ENCODE measurements around the gene TESK1.
"Not testable (repeated sequence)": the region's sequence is repeated elsewhere in the genome, so short reads cannot be mapped to it uniquely, and the experiment has no call there.

TESK1 gene

GRCh38 chr9:35604578-35605350 is at the start of gene TESK1:
Gene TESK1 (plus strand): TSS chr9:35605262. CDS start chr9:35605620, 358 bp downstream.
- DNase-seq = peak; percentile 92

- no peak for DNase-seq
These were observed 49.2 kb upstream of the TESK1 start for GRCh38 chr9:35555881-35556280.

GRCh38 chr9:35556776-35557175 is 48.3 kb upstream of the TESK1 start:
- no peak for DNase-seq

- DNase-seq = no peak
These were observed 47.7 kb upstream of the TESK1 start for GRCh38 chr9:35557320-35557719.

GRCh38 chr9:35558185-35558584 is 46.9 kb upstream of the TESK1 start:
- DNase-seq = no peak

- DNase-seq = no peak
These were observed 45.1 kb upstream of the TESK1 start for GRCh38 chr9:35559792-35560530.

- no peak for DNase-seq
These were observed 44.3 kb upstream of the TESK1 start for GRCh38 chr9:35560625-35561337.

GRCh38 chr9:35561468-35562261 is 43.4 kb upstream of the TESK1 start:
- no peak for DNase-seq

- DNase-seq = no peak
These were observed 41.9 kb upstream of the TESK1 start for GRCh38 chr9:35562895-35563780.

GRCh38 chr9:35563791-35564197 is 41.3 kb upstream of the TESK1 start:
- no peak for DNase-seq

- DNase-seq = no peak
These were observed 40.4 kb upstream of the TESK1 start for GRCh38 chr9:35564658-35565061.

GRCh38 chr9:35566417-35566816 is 38.6 kb upstream of the TESK1 start:
- no peak for DNase-seq

GRCh38 chr9:35568196-35568595 is 36.9 kb upstream of the TESK1 start:
- DNase-seq = no peak

GRCh38 chr9:35569206-35569605 is 35.9 kb upstream of the TESK1 start:
- no peak for DNase-seq

- no peak for DNase-seq
These were observed 34.2 kb upstream of the TESK1 start for GRCh38 chr9:35570709-35571504.

GRCh38 chr9:35574578-35575122 is 30.4 kb upstream of the TESK1 start:
- no peak for DNase-seq

GRCh38 chr9:35575478-35575877 is 29.6 kb upstream of the TESK1 start:
- DNase-seq = no peak

- no peak for DNase-seq
These were observed 27.6 kb upstream of the TESK1 start for GRCh38 chr9:35577486-35577885.

GRCh38 chr9:35579130-35579529 is 25.9 kb upstream of the TESK1 start:
- no peak for DNase-seq

GRCh38 chr9:35579659-35580227 is 25.3 kb upstream of the TESK1 start:
- not testable (repeated sequence) for DNase-seq

Measured in activated CD8-positive, alpha-beta memory T cell treated with anti-CD3 and anti-CD28 coated beads for 24 hours (primary cell).